Astrocyte (in vitro differentiated cells and primary cell): ENCODE results near the gene WDPCP. TPM values are rescaled to one million over a fixed set of nuclear protein-coding genes. Genes with fewer than 3 reads are reported as not detected.

Experiments
- DNase-seq: peaks from one replicate; pipeline ENCODE4 v3.0.0-alpha.2; 2010; ENCODE audit warnings: low read depth
- FAIRE-seq: peaks from 2 replicates; lab custom pipeline; 2011; peaks lifted over from hg19 to GRCh38; lab: Jason Lieb, UNC
- H2AFZ ChIP-seq: 2 replicates; pipeline ENCODE4 v1.6.0; 2012; ENCODE audit warnings: low read depth, low read length, inconsistent platforms
- H3K27ac ChIP-seq: 2 replicates; pipeline ENCODE4 v1.5.1; 2011; ENCODE audit warnings: low read depth, low read length, inconsistent platforms
- H3K27me3 ChIP-seq: 2 replicates; pipeline ENCODE4 v1.6.0; 2011; ENCODE audit warnings: low read length, inconsistent platforms; ENCODE audit not compliant: insufficient read depth
- H3K36me3 ChIP-seq: 2 replicates; pipeline ENCODE4 v1.5.1; 2011; ENCODE audit warnings: low read length, inconsistent platforms; ENCODE audit not compliant: insufficient read depth
- H3K4me1 ChIP-seq: 2 replicates; pipeline ENCODE4 v1.5.1; 2011; ENCODE audit warnings: low read length, inconsistent platforms; ENCODE audit not compliant: insufficient read depth
- H3K4me2 ChIP-seq: 2 replicates; pipeline ENCODE4 v1.6.0; 2012; ENCODE audit warnings: low read length, inconsistent platforms
- H3K4me3 ChIP-seq: 2 replicates; pipeline ENCODE4 v1.5.1; 2011; ENCODE audit warnings: low read depth, mild to moderate bottlenecking, low read length, inconsistent platforms; ENCODE audit not compliant: insufficient read depth
- H3K79me2 ChIP-seq: 2 replicates; pipeline ENCODE4 v1.6.0; 2012; ENCODE audit warnings: mild to moderate bottlenecking, low read length, inconsistent platforms; ENCODE audit not compliant: insufficient read depth
- H3K9ac ChIP-seq: 2 replicates; pipeline ENCODE4 v1.6.0; 2012; ENCODE audit warnings: mild to moderate bottlenecking, low read length, inconsistent platforms
- H3K9me3 ChIP-seq: 2 replicates; pipeline ENCODE4 v1.5.1; 2012; ENCODE audit warnings: low read depth, mild to moderate bottlenecking, low read length, inconsistent platforms; ENCODE audit not compliant: insufficient read depth
- H4K20me1 ChIP-seq: 2 replicates; pipeline ENCODE4 v1.6.0; 2012; ENCODE audit warnings: low read length, inconsistent platforms; ENCODE audit not compliant: insufficient read depth
- H3K27ac Mint-ChIP-seq: one replicate; pipeline ENCODE4 v1.8.0; 2021; ENCODE audit warnings: mild to moderate bottlenecking, mixed read lengths; ENCODE audit not compliant: unreplicated experiment
- H3K27me3 Mint-ChIP-seq: one replicate; pipeline ENCODE4 v1.8.0; 2021; ENCODE audit warnings: low read depth, mixed read lengths; ENCODE audit not compliant: unreplicated experiment
- H3K36me3 Mint-ChIP-seq: one replicate; pipeline ENCODE4 v1.8.0; 2021; ENCODE audit warnings: low read depth, mixed read lengths; ENCODE audit not compliant: unreplicated experiment
- H3K4me1 Mint-ChIP-seq: one replicate; pipeline ENCODE4 v1.8.0; 2021; ENCODE audit warnings: low read depth, mixed read lengths; ENCODE audit not compliant: unreplicated experiment
- H3K4me3 Mint-ChIP-seq: one replicate; pipeline ENCODE4 v1.8.0; 2021; ENCODE audit warnings: mild to moderate bottlenecking, moderate library complexity, mixed read lengths; ENCODE audit not compliant: unreplicated experiment
- H3K9me3 Mint-ChIP-seq: one replicate; pipeline ENCODE4 v1.8.0; 2021; ENCODE audit warnings: mild to moderate bottlenecking, mixed read lengths; ENCODE audit not compliant: unreplicated experiment
- EZH2 ChIP-seq: IDR thresholded peaks from 2 replicates; pipeline ENCODE4 v1.6.1; 2012; ENCODE audit warnings: mild to moderate bottlenecking, low read length, inconsistent platforms; ENCODE audit not compliant: insufficient read depth
- total RNA-seq: library from RNA; stranded (reverse); gene quantifications from 2 replicates; pipeline ENCODE4 v1.2.1, GENCODE V29; 2021
- TF ChIP-seq, protein P1 (sequence below): IDR thresholded peaks from 2 replicates; pipeline ENCODE4 v1.5.1; 2011; ENCODE audit warnings: low read depth, mild to moderate bottlenecking, inconsistent platforms, low read length, moderate library complexity; ENCODE audit not compliant: insufficient read depth

WDPCP gene
- total RNA-seq, 1 donor from 2014 or later = 15.1 TPM

DNA sequence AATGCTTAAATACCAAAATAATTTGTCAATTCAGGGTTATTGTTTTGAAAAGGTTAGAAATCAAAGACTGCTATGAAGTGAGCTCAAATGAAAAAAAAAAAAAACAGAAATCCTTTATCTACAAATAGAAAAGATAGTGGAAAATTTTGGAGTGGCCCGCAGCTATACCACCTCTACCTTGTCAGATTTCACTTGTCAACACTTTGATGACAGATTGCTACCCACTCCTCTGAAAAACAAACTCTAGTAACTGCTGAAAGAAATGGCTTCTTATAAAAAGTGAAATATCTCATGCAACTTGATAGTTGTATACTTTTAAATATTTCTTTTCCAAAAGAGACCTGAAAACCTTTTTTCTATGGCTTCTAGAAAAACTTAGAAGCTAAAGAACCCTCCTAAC, 84.5 kb downstream of the WDPCP start:
- no peak for DNase-seq
- Mint-ChIP-seq H3K4me3 (no peak overlapping the region), H3K9me3 (no peaks in the 10 kb centered on the region), H3K27ac (no peak overlapping the region), H3K27me3 (no peaks in the 10 kb centered on the region), H3K4me1 (no peaks in the 10 kb centered on the region), H3K36me3 (no peaks in the 10 kb centered on the region)
- no peaks in the 10 kb centered on the region for H3K36me3 ChIP-seq
- no peaks in the 10 kb centered on the region for H3K9me3 ChIP-seq
- H3K4me1 ChIP-seq = no peaks in the 10 kb centered on the region
- no peaks in the 10 kb centered on the region for H3K79me2 ChIP-seq
- H3K27me3 ChIP-seq = no peaks in the 10 kb centered on the region
- H2AFZ ChIP-seq = no peak overlapping the region
- no peak overlapping the region for H3K9ac ChIP-seq
- no peak overlapping the region for H3K4me2 ChIP-seq
- no peak overlapping the region for H3K4me3 ChIP-seq
- H3K27ac ChIP-seq = no peak overlapping the region
- TF ChIP-seq, protein P1, sequence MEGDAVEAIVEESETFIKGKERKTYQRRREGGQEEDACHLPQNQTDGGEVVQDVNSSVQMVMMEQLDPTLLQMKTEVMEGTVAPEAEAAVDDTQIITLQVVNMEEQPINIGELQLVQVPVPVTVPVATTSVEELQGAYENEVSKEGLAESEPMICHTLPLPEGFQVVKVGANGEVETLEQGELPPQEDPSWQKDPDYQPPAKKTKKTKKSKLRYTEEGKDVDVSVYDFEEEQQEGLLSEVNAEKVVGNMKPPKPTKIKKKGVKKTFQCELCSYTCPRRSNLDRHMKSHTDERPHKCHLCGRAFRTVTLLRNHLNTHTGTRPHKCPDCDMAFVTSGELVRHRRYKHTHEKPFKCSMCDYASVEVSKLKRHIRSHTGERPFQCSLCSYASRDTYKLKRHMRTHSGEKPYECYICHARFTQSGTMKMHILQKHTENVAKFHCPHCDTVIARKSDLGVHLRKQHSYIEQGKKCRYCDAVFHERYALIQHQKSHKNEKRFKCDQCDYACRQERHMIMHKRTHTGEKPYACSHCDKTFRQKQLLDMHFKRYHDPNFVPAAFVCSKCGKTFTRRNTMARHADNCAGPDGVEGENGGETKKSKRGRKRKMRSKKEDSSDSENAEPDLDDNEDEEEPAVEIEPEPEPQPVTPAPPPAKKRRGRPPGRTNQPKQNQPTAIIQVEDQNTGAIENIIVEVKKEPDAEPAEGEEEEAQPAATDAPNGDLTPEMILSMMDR = no peak
- no peak for TF ChIP-seq EZH2
- no peaks in the 10 kb centered on the region for H4K20me1 ChIP-seq
- FAIRE-seq = no peak

DNA sequence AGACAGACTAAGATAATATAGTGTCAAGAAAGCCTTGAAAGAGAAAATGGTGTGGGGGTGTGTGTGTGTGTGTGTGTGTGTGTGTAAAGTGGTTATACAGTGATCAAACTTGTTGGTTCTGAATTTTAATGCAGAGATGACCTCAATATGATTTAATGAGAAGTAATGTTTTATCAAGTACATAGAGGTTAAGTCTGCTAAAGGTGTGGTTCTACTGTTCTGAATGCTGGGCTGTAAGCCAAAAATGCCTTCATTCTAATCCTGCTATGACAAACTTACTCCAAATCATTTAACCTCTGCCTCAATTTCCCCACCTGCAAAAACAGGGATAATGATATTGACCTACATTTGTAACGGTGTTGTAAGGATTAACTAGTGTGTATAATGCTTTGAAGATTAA, 87.9 kb downstream of the WDPCP start:
- FAIRE-seq (no peak), DNase-seq (no peak)
- no peaks in the 10 kb centered on the region for H3K36me3 Mint-ChIP-seq
- no peak overlapping the region for H3K27ac Mint-ChIP-seq
- no peaks in the 10 kb centered on the region for H3K9me3 ChIP-seq
- H3K4me3 ChIP-seq = no peak overlapping the region
- no peaks in the 10 kb centered on the region for H3K4me1 Mint-ChIP-seq
- no peaks in the 10 kb centered on the region for H3K79me2 ChIP-seq
- H3K27me3 ChIP-seq = no peaks in the 10 kb centered on the region
- no peak overlapping the region for H2AFZ ChIP-seq
- H3K27me3 Mint-ChIP-seq = no peaks in the 10 kb centered on the region
- no peaks in the 10 kb centered on the region for H3K36me3 ChIP-seq
- no peaks in the 10 kb centered on the region for H4K20me1 ChIP-seq
- H3K9me3 Mint-ChIP-seq = no peaks in the 10 kb centered on the region
- H3K4me2 ChIP-seq = no peak overlapping the region
- no peak overlapping the region for H3K4me3 Mint-ChIP-seq
- H3K9ac ChIP-seq = no peak overlapping the region
- no peak for TF ChIP-seq EZH2
- H3K4me1 ChIP-seq = no peaks in the 10 kb centered on the region
- no peak overlapping the region for H3K27ac ChIP-seq

DNA sequence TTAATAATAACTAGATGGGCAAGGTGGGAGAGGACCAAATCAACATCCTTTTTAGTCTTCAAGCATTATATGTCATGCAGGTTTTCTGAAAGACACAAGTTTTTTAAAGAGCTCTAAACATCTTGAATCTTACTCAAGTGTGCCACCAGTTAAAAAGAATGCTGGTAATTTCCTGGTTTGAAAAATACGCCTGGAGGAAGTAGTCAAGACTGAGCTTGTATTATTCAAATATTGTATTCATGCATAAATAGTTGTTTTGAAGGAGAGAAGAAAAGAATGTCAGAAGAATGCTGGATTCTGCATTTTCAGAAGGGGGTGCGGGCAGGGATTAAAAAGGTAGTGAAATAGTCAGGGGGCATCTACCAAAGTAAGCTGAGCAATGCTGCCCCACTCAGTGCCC, 90.7 kb downstream of the WDPCP start:
- Mint-ChIP-seq H3K4me3 (no peak overlapping the region), H3K27me3 (no peaks in the 10 kb centered on the region), H3K4me1 (no peaks in the 10 kb centered on the region), H3K9me3 (peaks cover 2% of the 10 kb centered on the region), H3K36me3 (peaks cover 1% of the 10 kb centered on the region), H3K27ac (no peak overlapping the region)
- Histone ChIP-seq H3K4me1 (no peaks in the 10 kb centered on the region), H3K9me3 (no peaks in the 10 kb centered on the region), H3K4me3 (no peak overlapping the region), H4K20me1 (no peaks in the 10 kb centered on the region), H3K4me2 (no peak overlapping the region), H3K79me2 (no peaks in the 10 kb centered on the region), H3K9ac (no peak overlapping the region), H2AFZ (no peak overlapping the region), H3K36me3 (no peaks in the 10 kb centered on the region), H3K27ac (no peak overlapping the region), H3K27me3 (no peaks in the 10 kb centered on the region)
- DNase-seq (no peak), FAIRE-seq (no peak)
- no peak for TF ChIP-seq EZH2
- TF ChIP-seq, protein P1 = no peak
